HG03139 (cell line): ENCODE measurements around the gene TPRA1.

ENCODE experiments used
- ATAC-seq: cut with Tn5 transposase; IDR thresholded peaks from one replicate; pipeline ENCODE4 v1.9.1; 2021; ENCODE audit not compliant: unreplicated experiment

TPRA1 gene

GRCh38 chr3:127593178-127593577, 2.6 kb upstream of the TPRA1 start:
- ATAC-seq: no peak

- ATAC-seq: peak; percentile 23
Observed at GRCh38 chr3:127590282-127590592, 296 bp downstream of the TPRA1 start.

DNA sequence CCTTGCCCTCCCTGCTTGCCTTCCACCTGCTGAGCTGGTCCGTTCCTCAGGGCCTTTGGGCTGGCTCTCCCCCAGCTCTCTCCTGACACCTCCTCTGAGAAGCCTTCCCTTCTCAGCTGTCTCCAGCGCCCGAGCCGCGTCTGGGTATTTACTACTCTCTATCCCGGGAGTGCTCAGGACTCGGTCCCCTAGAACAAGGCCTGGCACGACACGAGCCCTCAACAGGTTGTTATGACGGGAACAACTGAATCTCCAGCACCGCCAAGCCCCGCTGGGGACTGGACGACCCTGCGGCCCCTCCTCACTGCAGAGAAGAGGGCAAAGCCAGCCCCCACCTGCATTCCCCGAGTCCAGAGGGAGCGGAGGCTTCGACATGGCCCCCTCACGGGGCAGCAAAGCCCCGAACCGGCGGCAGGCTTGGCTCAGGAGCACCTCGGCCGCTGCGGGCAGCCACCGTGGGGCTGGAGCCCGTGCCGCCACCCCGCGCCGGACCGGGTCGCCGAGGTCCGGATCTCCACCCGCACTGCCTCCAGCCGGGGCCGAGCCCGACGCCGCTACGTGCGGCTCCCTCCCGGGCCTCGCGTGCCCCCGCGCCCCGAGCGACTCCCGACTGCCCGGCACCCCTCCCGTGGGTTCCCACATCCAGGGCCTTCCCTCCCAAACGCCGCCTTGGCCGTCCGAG, 792 bp downstream of the TPRA1 start:
- ATAC-seq: peak; percentile 2

GRCh38 chr3:127588806-127589577, 1.5 kb downstream of the TPRA1 start:
- ATAC-seq: no peak

GRCh38 chr3:127587876-127588275, 2.7 kb downstream of the TPRA1 start:
- no peak for ATAC-seq

DNA sequence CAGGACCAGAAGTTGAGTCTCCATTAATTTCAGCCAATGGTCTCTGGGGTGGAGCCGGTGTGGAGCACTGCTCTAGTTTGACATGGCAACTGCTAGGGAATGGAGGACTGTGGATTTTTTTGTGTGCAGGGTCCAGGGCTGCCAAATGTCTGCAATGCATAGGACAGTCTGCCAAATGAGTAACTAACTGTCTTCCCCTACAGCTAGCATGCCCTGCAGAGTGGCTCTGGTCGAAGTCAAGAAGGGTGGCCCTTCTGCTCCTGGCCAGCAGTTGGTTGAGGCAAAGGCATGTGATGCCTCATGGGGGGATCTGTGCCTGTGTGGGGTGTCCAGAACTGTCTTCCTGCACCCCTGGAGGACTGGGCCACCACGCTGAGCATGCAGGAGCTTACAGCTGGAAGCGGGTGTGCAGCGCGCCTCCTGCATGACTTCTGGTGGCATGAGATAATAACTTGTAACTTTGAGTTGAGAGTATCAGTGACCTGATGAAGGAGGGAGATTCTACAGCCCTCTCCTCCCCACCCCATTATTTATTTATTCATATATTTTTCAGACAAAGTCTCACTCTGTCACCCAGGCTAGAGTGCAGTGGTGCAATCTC, 4.6 kb downstream of the TPRA1 start:
- no peak for ATAC-seq

GRCh38 chr3:127585163-127585812, 5.2 kb downstream of the TPRA1 start:
- ATAC-seq: no peak

DNA sequence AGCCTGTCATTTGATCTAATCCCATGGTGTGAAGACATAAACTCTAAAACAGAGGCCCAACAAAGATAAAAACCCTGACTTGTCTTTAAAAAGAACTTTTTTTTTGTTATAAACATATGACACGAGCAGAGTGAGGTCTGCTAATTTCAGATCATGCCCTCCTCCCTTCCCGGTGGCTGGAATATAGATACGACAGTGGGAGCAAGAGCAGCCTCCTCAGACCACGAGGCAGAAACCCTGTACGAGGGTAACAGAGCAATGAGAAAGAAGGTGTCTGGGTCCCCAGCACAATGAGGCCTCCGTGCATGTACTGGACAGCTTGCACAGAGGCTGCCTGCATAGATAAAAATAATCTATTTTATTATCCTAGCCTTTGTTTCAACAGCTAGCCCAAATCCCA, 5.8 kb downstream of the TPRA1 start:
- no peak for ATAC-seq

GRCh38 chr3:127580327-127581060, 10.0 kb downstream of the TPRA1 start:
- no peak for ATAC-seq

- ATAC-seq: no peak
Observed at GRCh38 chr3:127578802-127579201, 11.7 kb downstream of the TPRA1 start.

- ATAC-seq: no peak
Observed at GRCh38 chr3:127578168-127578567, 12.4 kb downstream of the TPRA1 start.

- no peak for ATAC-seq
Observed at GRCh38 chr3:127577448-127577847, 13.1 kb downstream of the TPRA1 start.

- peak; percentile 71 for ATAC-seq
Observed at GRCh38 chr3:127574880-127575878, 15.4 kb downstream of the TPRA1 start.

DNA sequence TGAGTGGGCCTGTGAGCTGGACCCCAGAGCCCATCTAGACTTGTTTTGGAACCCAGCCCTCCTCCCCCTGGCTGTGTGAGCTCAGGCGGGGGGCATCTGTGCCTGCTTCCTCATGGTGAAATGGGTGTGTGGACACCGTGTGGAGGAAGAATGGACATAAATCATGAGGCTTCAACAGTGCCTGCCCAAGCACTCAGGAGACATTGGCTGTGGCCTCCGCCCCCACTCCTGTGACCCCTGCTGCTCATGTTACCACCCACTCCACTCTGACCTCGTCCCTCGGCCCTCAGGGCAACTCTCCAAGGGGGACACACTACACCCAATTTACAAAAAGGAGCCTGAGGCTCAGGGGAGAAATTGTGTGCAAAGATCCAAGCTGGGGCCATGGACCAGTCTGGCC, 16.6 kb downstream of the TPRA1 start:
- no peak for ATAC-seq

DNA sequence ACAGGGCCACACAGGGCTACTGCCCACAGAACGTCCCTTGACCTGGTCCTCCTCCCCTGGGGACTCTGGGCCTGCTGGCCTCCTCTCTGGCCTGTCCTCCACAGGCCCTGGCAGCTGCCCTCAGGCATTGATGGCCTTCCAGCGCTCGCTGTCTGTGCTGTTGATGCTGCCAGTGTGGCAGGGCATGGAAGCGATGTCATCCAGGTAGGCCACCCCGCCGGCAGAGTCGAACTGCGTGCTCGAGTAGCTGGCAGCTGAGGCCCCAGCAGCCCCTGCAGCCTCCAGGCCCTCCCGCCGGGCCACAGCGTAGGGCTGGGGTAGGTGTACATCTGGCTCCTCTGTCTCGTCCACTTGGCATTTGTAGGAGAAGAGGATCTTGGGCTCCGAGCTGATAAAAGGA, 17.1 kb downstream of the TPRA1 start:
- ATAC-seq: no peak

DNA sequence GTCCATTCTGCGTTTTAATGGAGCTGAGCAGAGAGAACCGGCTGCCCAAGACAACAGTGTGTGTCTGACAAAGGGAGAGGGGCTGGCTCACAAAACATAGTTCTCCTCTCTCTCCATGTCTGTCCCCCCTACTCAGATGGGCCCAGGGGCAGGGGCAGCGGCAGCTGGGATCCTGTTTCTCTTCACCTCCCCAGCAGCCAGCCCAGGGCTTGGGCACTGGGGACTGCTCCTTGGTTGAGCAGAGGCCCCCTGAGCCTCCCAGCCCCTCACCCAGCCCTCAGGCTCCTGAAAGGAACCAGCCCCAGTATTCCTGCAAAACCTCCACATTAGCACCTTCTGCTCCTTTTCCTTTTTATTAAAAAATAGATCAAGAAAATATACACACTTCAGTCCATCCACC, 17.8 kb downstream of the TPRA1 start:
- no peak for ATAC-seq

DNA sequence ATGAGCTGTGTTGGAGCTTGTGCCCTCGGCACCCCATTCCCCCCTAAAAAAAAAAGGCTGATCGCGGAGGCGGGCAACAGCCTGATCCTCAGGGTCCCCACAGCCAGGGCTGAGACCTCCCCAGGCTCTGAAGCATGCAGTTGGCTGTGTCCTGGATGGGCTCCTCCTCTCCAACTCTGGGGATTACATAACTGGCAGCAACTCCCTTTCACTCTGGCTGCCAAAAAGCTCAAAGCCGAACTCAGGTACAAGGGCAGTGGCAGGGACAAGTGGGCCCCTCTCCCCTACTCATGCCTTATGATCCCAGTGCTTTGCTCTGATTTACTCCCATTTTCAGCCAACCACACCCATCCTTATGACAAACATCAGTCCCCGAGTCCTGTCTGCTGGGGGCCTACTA, 18.3 kb downstream of the TPRA1 start:
- ATAC-seq: no peak

- ATAC-seq: no peak
Observed at GRCh38 chr3:127570520-127570919, 20.0 kb downstream of the TPRA1 start.

DNA sequence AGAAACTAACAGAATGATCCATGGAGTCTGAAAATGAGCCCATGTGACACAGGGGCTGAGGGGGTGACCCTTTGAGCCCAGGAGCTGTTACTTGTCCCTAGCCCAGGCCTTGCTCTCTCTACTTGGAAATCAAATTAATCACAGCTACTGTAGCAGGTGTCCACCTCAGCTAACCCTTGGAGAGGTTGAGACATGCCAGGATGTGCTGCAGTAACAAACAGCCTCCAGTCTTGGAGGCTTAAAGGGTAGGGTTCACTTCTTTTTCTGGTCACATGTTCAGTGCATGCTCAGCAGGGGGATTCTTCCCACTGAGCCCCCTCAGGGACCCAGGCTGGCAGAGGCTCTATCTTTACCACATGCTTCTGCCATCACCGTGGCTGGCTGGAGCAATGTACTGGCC, 21.4 kb downstream of the TPRA1 start:
- ATAC-seq: no peak

DNA sequence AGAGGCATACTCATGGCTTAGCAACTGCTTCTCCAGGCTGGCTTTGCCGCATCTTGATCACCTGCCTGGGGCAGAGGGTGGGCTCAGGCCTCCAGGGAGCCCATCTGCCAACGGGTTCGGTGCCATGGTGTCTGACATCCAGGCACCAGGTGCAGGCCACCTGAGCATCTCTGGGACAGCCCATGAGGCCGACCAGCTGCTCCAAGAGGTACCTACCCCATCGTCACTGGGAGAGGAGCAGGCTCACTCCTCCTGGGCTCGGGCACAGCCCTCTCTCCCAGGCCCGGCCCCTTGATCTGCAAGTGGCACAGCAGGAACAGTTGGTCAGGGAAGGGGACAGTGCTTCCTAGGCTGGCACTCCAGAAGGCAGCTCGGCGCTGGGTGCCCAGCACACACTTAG, 21.9 kb downstream of the TPRA1 start:
- no peak for ATAC-seq
